ENCODE results near the gene SLC2A5.

The SLC2A5 gene

GRCh38 chr1:9009438-9010370 is 59.7 kb downstream of the SLC2A5 start:
- Histone ChIP-seq H3K79me2 (ENCODE audit: insufficient read depth, low read length) (no peaks in the 10 kb centered on the region), H3K9me2 (replicated peaks; ENCODE audit: insufficient read depth, low read length) (no peaks in the 10 kb centered on the region), H3K36me3 (ENCODE audit: low read length) (no peaks in the 10 kb centered on the region), H3K4me3 (ENCODE audit: insufficient read depth, low read length, poor library complexity, severe bottlenecking) (no peak overlapping the region), H3K27me3 (ENCODE audit: low read length) (no peaks in the 10 kb centered on the region), H3F3A (ENCODE audit: insufficient read depth) (no peaks in the 10 kb centered on the region), H3K9ac (ENCODE audit: low read length) (no peak overlapping the region), H3K27ac (ENCODE audit: low read depth, low read length) (no peak overlapping the region), H3K9me3 (ENCODE audit: insufficient read depth, low read length) (no peaks in the 10 kb centered on the region), H2AFZ (ENCODE audit: low read depth, low read length, severe bottlenecking) (no peak overlapping the region), H4K20me1 (ENCODE audit: low read depth, low read length) (no peaks in the 10 kb centered on the region), H3K4me2 (ENCODE audit: low read depth, low read length, poor library complexity, severe bottlenecking) (no peak overlapping the region)
- TF ChIP-seq CTCF (IDR thresholded peaks at IDR 0.05; ENCODE audit: insufficient read depth, low read length, poor library complexity, severe bottlenecking) (peak; percentile 59), EZH2phosphoT487 (conservative IDR thresholded peaks at IDR 0.05; ENCODE audit: low read length) (no peak)

- H3F3A ChIP-seq (ENCODE audit: insufficient read depth), result no peaks in the 10 kb centered on the region
- no peaks in the 10 kb centered on the region for H3K36me3 ChIP-seq (ENCODE audit: low read length)
- no peak overlapping the region for H3K9ac ChIP-seq (ENCODE audit: low read length)
- no peaks in the 10 kb centered on the region for H3K9me3 ChIP-seq (ENCODE audit: insufficient read depth, low read length)
- H3K27me3 ChIP-seq (ENCODE audit: low read length), result no peaks in the 10 kb centered on the region
- no peak for TF ChIP-seq CTCF (IDR thresholded peaks at IDR 0.05; ENCODE audit: insufficient read depth, low read length, poor library complexity, severe bottlenecking)
- no peak for TF ChIP-seq EZH2phosphoT487 (conservative IDR thresholded peaks at IDR 0.05; ENCODE audit: low read length)
- no peak overlapping the region for H3K27ac ChIP-seq (ENCODE audit: low read depth, low read length)
- H3K4me2 ChIP-seq (ENCODE audit: low read depth, low read length, poor library complexity, severe bottlenecking), result no peak overlapping the region
- H2AFZ ChIP-seq (ENCODE audit: low read depth, low read length, severe bottlenecking), result no peak overlapping the region
- no peaks in the 10 kb centered on the region for H3K79me2 ChIP-seq (ENCODE audit: insufficient read depth, low read length)
- no peaks in the 10 kb centered on the region for H4K20me1 ChIP-seq (ENCODE audit: low read depth, low read length)
- H3K9me2 ChIP-seq (replicated peaks; ENCODE audit: insufficient read depth, low read length), result no peaks in the 10 kb centered on the region
- H3K4me3 ChIP-seq (ENCODE audit: insufficient read depth, low read length, poor library complexity, severe bottlenecking), result no peak overlapping the region
These were observed 61.2 kb downstream of the SLC2A5 start for GRCh38 chr1:9008236-9008635.

GRCh38 chr1:9006956-9007615 is 62.3 kb downstream of the SLC2A5 start:
- no peak overlapping the region for H3K27ac ChIP-seq (ENCODE audit: low read depth, low read length)
- H4K20me1 ChIP-seq (ENCODE audit: low read depth, low read length), result no peaks in the 10 kb centered on the region
- H3K4me2 ChIP-seq (ENCODE audit: low read depth, low read length, poor library complexity, severe bottlenecking), result no peak overlapping the region
- H3K9ac ChIP-seq (ENCODE audit: low read length), result no peak overlapping the region
- H3K4me3 ChIP-seq (ENCODE audit: insufficient read depth, low read length, poor library complexity, severe bottlenecking), result no peak overlapping the region
- no peaks in the 10 kb centered on the region for H3K36me3 ChIP-seq (ENCODE audit: low read length)
- TF ChIP-seq EZH2phosphoT487 (conservative IDR thresholded peaks at IDR 0.05; ENCODE audit: low read length) (no peak), CTCF (IDR thresholded peaks at IDR 0.05; ENCODE audit: insufficient read depth, low read length, poor library complexity, severe bottlenecking) (no peak)
- no peaks in the 10 kb centered on the region for H3K27me3 ChIP-seq (ENCODE audit: low read length)
- H3K79me2 ChIP-seq (ENCODE audit: insufficient read depth, low read length), result no peaks in the 10 kb centered on the region
- H2AFZ ChIP-seq (ENCODE audit: low read depth, low read length, severe bottlenecking), result no peak overlapping the region
- no peaks in the 10 kb centered on the region for H3K9me3 ChIP-seq (ENCODE audit: insufficient read depth, low read length)
- H3K9me2 ChIP-seq (replicated peaks; ENCODE audit: insufficient read depth, low read length), result no peaks in the 10 kb centered on the region
- no peaks in the 10 kb centered on the region for H3F3A ChIP-seq (ENCODE audit: insufficient read depth)
